GM10248 (cell line): ENCODE results near the gene NPNT.

Experiments
- CTCF ChIA-PET: fragments of 300-600 bp; sonication (Branson Sonifier 250); formaldehyde crosslinking; extraction: SDS; loops from one replicate; lab custom pipeline; 2021; ENCODE audit warnings: antibody characterized with exemption; lab: Yijun Ruan, JAX
- POLR2A ChIA-PET: fragments of 350-650 bp; sonication (Branson Sonifier 250); formaldehyde crosslinking; extraction: SDS; loops from one replicate; lab custom pipeline; 2020; ENCODE audit warnings: antibody characterized with exemption; lab: Yijun Ruan, JAX
- DNase-seq: peaks from one replicate; pipeline ENCODE4 v3.0.0; 2012; ENCODE audit errors: extremely low spot score
- TF ChIP-seq, protein P1 (sequence below): IDR thresholded peaks from 2 replicates; pipeline ENCODE4 v1.5.1; 2012; ENCODE audit warnings: mild to moderate bottlenecking, low read depth; ENCODE audit errors: extremely low read depth, missing control alignments, control extremely low read depth

NPNT gene

DNA sequence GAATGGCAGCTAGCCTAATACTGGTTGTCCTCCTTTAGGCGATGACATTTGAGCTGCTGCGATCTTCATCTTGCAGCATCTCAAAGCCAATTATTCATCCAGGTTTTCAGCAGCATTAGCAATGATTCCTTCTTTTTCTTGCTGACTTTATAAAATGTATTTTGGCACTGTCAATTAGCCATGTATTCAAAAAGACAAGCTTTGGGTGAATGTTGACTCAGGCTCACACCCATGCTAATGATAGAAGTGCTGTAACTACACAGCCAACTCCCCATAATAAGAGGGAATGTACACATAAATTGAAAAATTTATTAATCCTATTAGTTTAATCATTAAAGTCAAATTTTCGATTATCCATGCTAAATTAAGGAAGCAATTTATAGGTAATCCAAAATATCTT lies 24.3 kb upstream of the NPNT start:
- TF ChIP-seq, protein P1, sequence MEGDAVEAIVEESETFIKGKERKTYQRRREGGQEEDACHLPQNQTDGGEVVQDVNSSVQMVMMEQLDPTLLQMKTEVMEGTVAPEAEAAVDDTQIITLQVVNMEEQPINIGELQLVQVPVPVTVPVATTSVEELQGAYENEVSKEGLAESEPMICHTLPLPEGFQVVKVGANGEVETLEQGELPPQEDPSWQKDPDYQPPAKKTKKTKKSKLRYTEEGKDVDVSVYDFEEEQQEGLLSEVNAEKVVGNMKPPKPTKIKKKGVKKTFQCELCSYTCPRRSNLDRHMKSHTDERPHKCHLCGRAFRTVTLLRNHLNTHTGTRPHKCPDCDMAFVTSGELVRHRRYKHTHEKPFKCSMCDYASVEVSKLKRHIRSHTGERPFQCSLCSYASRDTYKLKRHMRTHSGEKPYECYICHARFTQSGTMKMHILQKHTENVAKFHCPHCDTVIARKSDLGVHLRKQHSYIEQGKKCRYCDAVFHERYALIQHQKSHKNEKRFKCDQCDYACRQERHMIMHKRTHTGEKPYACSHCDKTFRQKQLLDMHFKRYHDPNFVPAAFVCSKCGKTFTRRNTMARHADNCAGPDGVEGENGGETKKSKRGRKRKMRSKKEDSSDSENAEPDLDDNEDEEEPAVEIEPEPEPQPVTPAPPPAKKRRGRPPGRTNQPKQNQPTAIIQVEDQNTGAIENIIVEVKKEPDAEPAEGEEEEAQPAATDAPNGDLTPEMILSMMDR = no peak
- POLR2A ChIA-PET = no interaction called here
- CTCF ChIA-PET = interaction anchor here (1.3 kb wide), 1 partner anchor 8 kb away, joined by 5 read pairs; no protein-coding TSS in a partner anchor
- DNase-seq = no peak

DNA sequence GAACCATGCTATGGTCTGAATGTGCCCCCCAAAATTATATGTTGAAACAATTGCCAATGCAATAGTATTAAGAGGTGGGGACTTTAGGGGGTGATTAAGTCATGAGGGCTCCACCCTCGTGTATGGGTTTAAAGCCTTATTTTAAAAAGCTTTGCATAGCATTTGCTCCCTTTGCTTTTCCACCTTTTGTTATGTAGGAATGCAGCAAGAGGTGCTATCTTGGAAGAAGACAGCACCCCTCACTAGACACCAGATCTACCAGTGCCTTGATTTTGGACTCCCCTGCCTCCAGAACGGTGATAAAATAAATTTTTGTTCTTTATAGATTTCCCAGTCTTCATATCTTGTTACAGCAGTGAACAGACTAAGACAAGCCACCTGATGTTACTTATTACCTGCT lies 23.3 kb upstream of the NPNT start:
- ChIA-PET CTCF (no interaction called here), POLR2A (no interaction called here)
- DNase-seq = no peak
- TF ChIP-seq, protein P1 = no peak

DNA sequence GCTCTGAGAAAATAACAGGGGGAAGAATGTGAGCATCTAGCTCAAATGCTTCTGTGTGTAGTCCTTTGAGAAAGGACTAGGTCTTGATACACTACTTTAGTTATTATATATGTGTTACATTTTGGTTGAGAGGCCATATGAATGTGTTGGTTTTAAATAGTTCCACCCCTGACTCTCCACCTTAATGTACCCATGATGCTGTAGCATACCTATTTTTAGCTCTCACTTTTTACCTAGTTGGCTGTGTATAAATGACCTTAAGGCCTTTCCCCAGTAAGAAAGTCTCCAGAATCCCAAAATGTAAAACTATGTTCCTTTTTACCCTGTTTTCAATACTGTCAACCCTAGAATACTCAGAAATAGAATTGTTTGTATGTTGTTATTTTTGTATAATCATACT lies 20.0 kb upstream of the NPNT start:
- CTCF ChIA-PET = interaction anchor here (1.5 to 2.3 kb wide), 3 partner anchors 8 to 19 kb away, joined by 4 to 6 read pairs (median 5); no protein-coding TSS in a partner anchor
- POLR2A ChIA-PET = no interaction called here
- TF ChIP-seq, protein P1 = no peak
- DNase-seq = no peak

DNA sequence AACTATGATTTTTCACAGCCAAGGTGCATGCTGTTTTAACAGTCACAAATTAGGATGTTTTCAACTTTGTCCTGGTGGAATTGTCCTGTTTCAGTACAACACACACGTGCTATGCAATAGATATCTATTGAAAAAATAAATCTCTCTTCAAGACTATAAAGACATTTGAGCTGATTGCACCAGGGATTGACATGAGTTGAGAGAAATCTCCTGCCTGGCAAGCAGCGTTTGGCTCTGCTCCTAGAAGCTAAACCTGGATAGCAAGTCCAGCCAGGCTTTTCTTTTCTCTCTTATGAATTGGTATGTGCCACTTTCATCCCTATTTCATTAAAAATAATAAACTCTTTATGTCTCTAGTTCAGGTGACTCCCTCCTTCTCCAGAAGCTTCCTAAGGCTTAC lies 16.6 kb upstream of the NPNT start:
- ChIA-PET POLR2A (no interaction called here), CTCF (interaction anchor here (1.8 to 2.0 kb wide), 2 partner anchors 8 to 13 kb away, joined by 5 read pairs; no protein-coding TSS in a partner anchor)
- TF ChIP-seq, protein P1 = no peak

DNA sequence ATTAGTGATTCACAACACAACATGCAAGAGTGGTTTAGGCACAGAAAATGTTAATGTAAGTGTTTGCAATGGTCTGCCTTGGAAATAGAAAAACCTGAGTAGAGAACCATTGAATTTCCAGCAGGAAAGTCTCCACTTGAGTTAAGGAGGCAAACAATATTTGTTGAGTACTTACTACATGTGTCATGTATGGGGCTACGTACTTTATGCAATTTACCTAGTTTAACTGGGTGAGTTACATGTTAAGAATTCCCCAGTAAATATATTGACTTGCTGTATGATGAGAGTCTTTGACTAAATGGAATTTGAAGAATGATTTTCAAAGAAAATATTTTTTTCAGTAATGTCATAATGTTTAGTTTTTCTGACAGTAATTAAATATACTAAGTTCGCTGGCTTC lies 7.8 kb upstream of the NPNT start:
- ChIA-PET CTCF (no interaction called here), POLR2A (no interaction called here)
- no peak for DNase-seq
- TF ChIP-seq, protein P1 = no peak

More for the DNA sequence above, 16.6 kb upstream of the NPNT start:
- no peak for DNase-seq

DNA sequence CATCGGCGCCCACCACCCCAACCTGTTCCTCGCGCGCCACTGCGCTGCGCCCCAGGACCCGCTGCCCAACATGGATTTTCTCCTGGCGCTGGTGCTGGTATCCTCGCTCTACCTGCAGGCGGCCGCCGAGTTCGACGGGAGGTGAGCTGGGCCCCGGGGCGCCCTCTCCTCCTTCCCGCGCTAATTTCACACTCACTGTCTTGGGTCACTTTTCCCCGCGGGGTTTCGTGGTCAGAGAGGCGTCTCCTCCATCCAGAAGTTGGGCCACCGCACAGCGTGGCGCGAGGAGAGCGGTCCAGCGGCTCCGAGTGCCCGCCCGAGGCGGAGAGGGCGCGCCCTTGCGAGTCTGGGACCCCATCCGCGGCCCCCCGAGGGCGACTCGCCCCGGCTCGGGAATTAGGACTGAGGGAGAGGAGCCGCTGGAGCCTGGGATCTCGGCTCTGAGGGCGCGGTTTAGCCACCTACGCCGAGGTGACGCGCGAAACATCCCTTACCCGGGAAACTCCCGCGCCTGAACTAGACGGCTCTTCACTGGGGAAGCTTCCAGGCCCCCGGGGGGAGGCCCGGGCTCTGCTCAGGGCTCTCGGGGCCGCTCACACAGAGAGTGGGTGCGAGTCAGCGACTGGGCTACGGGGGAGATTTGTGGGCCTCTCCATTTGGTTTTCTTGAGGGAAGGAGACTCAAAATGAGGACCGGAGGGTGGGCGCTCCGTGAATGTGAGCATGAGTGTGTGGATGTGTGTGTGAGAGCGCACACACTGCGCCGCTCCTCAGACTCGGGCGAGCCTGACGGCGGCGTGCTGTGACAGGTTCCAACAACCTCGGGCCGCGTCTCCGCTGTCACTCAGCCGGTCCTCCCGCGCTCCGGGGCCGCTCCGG lies 551 bp downstream of the NPNT start:
- peak; percentile 67 for DNase-seq
- CTCF ChIA-PET = interaction anchor here (1.8 kb wide), 1 partner anchor 19 kb away, joined by 6 read pairs; no protein-coding TSS in a partner anchor
- POLR2A ChIA-PET = no interaction called here
- TF ChIP-seq, protein P1 = no peak
